PC-9 (cell line): ENCODE measurements around the gene PTPRO. TPM values are rescaled to one million over a fixed set of nuclear protein-coding genes. Genes with fewer than 3 reads are reported as not detected.

Experiments
- BruUV-seq: library from RNA; stranded (reverse); fragments of 400-500 nt; replicated peaks from 2 replicates; lab custom pipeline; 2021; lab: Mats Ljungman, UMichigan
- CTCF ChIA-PET: fragments of 300-600 bp; sonication (Branson Sonifier 250); formaldehyde crosslinking; loops from one replicate; lab custom pipeline; 2022; ENCODE audit warnings: antibody characterized with exemption; lab: Charles Lee
- POLR2A ChIA-PET: fragments of 300-600 bp; sonication (Branson Sonifier 250); formaldehyde crosslinking; loops from one replicate; lab custom pipeline; 2022; ENCODE audit warnings: antibody characterized with exemption; ENCODE audit not compliant: unreplicated experiment; lab: Charles Lee
- DNase-seq, 2 experiments: peaks; one replicate each; pipeline versions ENCODE4 v3.0.0 to v3.0.0-alpha.2; 2015 to 2022; ENCODE audit warnings: mixed read lengths in 1 of 2
- H2AFZ ChIP-seq: fragments of 200-600 bp; sonication (generic); 2 replicates; pipeline ENCODE4 v1.8.1; 2017; ENCODE audit warnings: antibody characterized with exemption
- H3F3A ChIP-seq: fragments of 200-600 bp; sonication (generic); 2 replicates; pipeline ENCODE4 v1.8.1; 2017; ENCODE audit warnings: antibody characterized with exemption, mild to moderate bottlenecking, low read depth; ENCODE audit not compliant: insufficient read depth
- H3K27ac ChIP-seq: fragments of 200-600 bp; sonication (generic); 2 replicates; pipeline ENCODE4 v1.6.1; 2016; ENCODE audit warnings: mixed run types
- H3K27me3 ChIP-seq: fragments of 200-600 bp; sonication (generic); 2 replicates; pipeline ENCODE4 v1.6.1; 2016; ENCODE audit warnings: low read depth, mixed run types; ENCODE audit not compliant: insufficient read depth
- H3K36me3 ChIP-seq: fragments of 200-600 bp; sonication (generic); 2 replicates; pipeline ENCODE4 v1.6.1; 2016; ENCODE audit warnings: low read depth, mixed run types
- H3K4me1 ChIP-seq: fragments of 200-600 bp; sonication (generic); replicated peaks from 2 replicates; pipeline ENCODE4 v1.6.1; 2016; ENCODE audit warnings: mixed run types; ENCODE audit not compliant: insufficient read depth
- H3K4me2 ChIP-seq: fragments of 200-600 bp; sonication (generic); 2 replicates; pipeline ENCODE4 v1.6.1; 2017; ENCODE audit warnings: mixed run types
- H3K4me3 ChIP-seq: fragments of 200-600 bp; sonication (generic); 2 replicates; pipeline ENCODE4 v1.6.1; 2016; ENCODE audit warnings: mixed run types
- H3K79me2 ChIP-seq: fragments of 200-600 bp; sonication (generic); 2 replicates; pipeline ENCODE4 v1.6.1; 2017; ENCODE audit warnings: low read depth, mixed run types
- H3K9me2 ChIP-seq: fragments of 200-600 bp; sonication (generic); 2 replicates; pipeline ENCODE4 v1.8.1; 2017; ENCODE audit warnings: mild to moderate bottlenecking; ENCODE audit not compliant: insufficient read depth
- H3K9me3 ChIP-seq: fragments of 200-600 bp; sonication (generic); 2 replicates; pipeline ENCODE4 v1.8.1; 2016; ENCODE audit warnings: low read depth; ENCODE audit not compliant: insufficient read depth
- H4K20me1 ChIP-seq: fragments of 200-600 bp; sonication (generic); 2 replicates; pipeline ENCODE4 v1.8.1; 2017; ENCODE audit not compliant: insufficient read depth
- CTCF ChIP-seq: fragments of 200-600 bp; sonication (generic); conservative IDR thresholded peaks from 2 replicates; pipeline ENCODE4 v1.6.1; 2017; ENCODE audit warnings: mixed run types, antibody characterized with exemption, mild to moderate bottlenecking, moderate library complexity
- EZH2 ChIP-seq: fragments of 200-600 bp; sonication (generic); IDR thresholded peaks from 2 replicates; pipeline ENCODE4 v1.8.0; 2017; ENCODE audit warnings: antibody characterized with exemption, low read depth
- intact Hi-C: fragments of 100-400 bp; cut with micrococcal nuclease; formaldehyde crosslinking; loops from one replicate; pipeline ENCODE4 v1.10.0; 2022; ENCODE audit not compliant: unreplicated experiment
- total RNA-seq: library from RNA; stranded (reverse); gene quantifications from 2 replicates; pipeline ENCODE4 v1.2.3, GENCODE V29; 2021

The PTPRO gene
- total RNA-seq, 1 experiment from 2014 or later, result not detected

- Histone ChIP-seq H3K9me2 (no peaks in the 10 kb centered on the region), H4K20me1 (no peaks in the 10 kb centered on the region), H3K4me1 (no peaks in the 10 kb centered on the region), H3K27ac (no peak overlapping the region), H3K36me3 (no peaks in the 10 kb centered on the region), H3K4me2 (no peak overlapping the region), H3K4me3 (no peak overlapping the region), H3F3A (no peaks in the 10 kb centered on the region), H2AFZ (no peak overlapping the region), H3K27me3 (no peaks in the 10 kb centered on the region), H3K79me2 (no peaks in the 10 kb centered on the region), H3K9me3 (no peaks in the 10 kb centered on the region; the same call in 1 of the 2 replicates)
- ChIA-PET CTCF (no interaction called here), POLR2A (no interaction called here)
- TF ChIP-seq EZH2, result no peak
- no peak for TF ChIP-seq CTCF
- no peak for DNase-seq
- BruUV-seq, result no TSS peak
- intact Hi-C loops, result no loop called here
Measured at GRCh38 chr12:15389561-15389960, 67.3 kb downstream of the PTPRO start.

- no peaks in the 10 kb centered on the region for H3K27me3 ChIP-seq
- H3K4me3 ChIP-seq, result no peak overlapping the region
- no TSS peak for BruUV-seq
- no peaks in the 10 kb centered on the region for H3K36me3 ChIP-seq
- no peaks in the 10 kb centered on the region for H3K9me2 ChIP-seq
- no peaks in the 10 kb centered on the region for H3K4me1 ChIP-seq
- no peak for TF ChIP-seq EZH2
- no peak for TF ChIP-seq CTCF
- H3K79me2 ChIP-seq, result no peaks in the 10 kb centered on the region
- no peak overlapping the region for H3K4me2 ChIP-seq
- no peak for DNase-seq
- H4K20me1 ChIP-seq, result no peaks in the 10 kb centered on the region
- H2AFZ ChIP-seq, result no peak overlapping the region
- H3F3A ChIP-seq, result no peaks in the 10 kb centered on the region
- H3K27ac ChIP-seq, result no peak overlapping the region
- intact Hi-C loops, result no loop called here
- ChIA-PET POLR2A (no interaction called here), CTCF (no interaction called here)
- no peaks in the 10 kb centered on the region; the same call in 1 of the 2 replicates for H3K9me3 ChIP-seq
Measured at GRCh38 chr12:15393037-15393436, 70.7 kb downstream of the PTPRO start.

- H3K9me2 ChIP-seq, result no peaks in the 10 kb centered on the region
Measured at GRCh38 chr12:15393995-15394394, 71.7 kb downstream of the PTPRO start.

More at GRCh38 chr12:15393995-15394394, 71.7 kb downstream of the PTPRO start:
- Histone ChIP-seq H3K4me2 (no peak overlapping the region), H3K4me3 (no peak overlapping the region), H3K27me3 (no peaks in the 10 kb centered on the region), H3K36me3 (no peaks in the 10 kb centered on the region), H3K27ac (no peak overlapping the region), H3K79me2 (no peaks in the 10 kb centered on the region), H2AFZ (no peak overlapping the region), H4K20me1 (no peaks in the 10 kb centered on the region), H3K9me3 (no peaks in the 10 kb centered on the region; the same call in 1 of the 2 replicates), H3K4me1 (no peaks in the 10 kb centered on the region), H3F3A (no peaks in the 10 kb centered on the region)
- ChIA-PET POLR2A (no interaction called here), CTCF (no interaction called here)
- BruUV-seq, result no TSS peak
- intact Hi-C loops, result no loop called here
- TF ChIP-seq CTCF (no peak), EZH2 (no peak)
- no peak for DNase-seq
